GM12891 (cell line): ENCODE measurements around the gene TKTL1.
"Not testable (repeated sequence)": the region's sequence is repeated elsewhere in the genome, so short reads cannot be mapped to it uniquely, and the experiment has no call there.

Source experiments
- POLR2A ChIP-seq: IDR thresholded peaks from 2 replicates; pipeline ENCODE4 v1.6.1; 2011; ENCODE audit warnings: low read depth, low read length, control low read depth
- POLR2AphosphoS5 ChIP-seq: IDR thresholded peaks from 2 replicates; pipeline ENCODE4 v1.6.1; 2011; ENCODE audit warnings: low read depth, low read length, control low read depth
- TAF1 ChIP-seq: IDR thresholded peaks from 2 replicates; pipeline ENCODE4 v1.6.1; 2011; ENCODE audit warnings: low read depth, low read length, control low read depth

- TF ChIP-seq POLR2A, POLR2AphosphoS5, TAF1: not testable (repeated sequence)
Measured at GRCh38 chrX:154343063-154343462, 47.5 kb downstream of the TKTL1 start.
